ENCODE results near the gene SERPINA7.
"Not testable (repeated sequence)": the region's sequence is repeated elsewhere in the genome, so short reads cannot be mapped to it uniquely, and the experiment has no call there.

The SERPINA7 gene

GRCh38 chrX:106009145-106009544 is 29.4 kb downstream of the SERPINA7 start:
- no peak overlapping the region for H2AFZ ChIP-seq (ENCODE audit: low read length)
- no peaks in the 10 kb centered on the region for H4K20me1 ChIP-seq (ENCODE audit: insufficient read depth, low read length, poor library complexity, severe bottlenecking)
- no peak overlapping the region for H3K9ac ChIP-seq (ENCODE audit: low read depth, low read length, poor library complexity, severe bottlenecking)
- H3K27me3 ChIP-seq (ENCODE audit: insufficient read depth, low read length, poor library complexity, severe bottlenecking), result no peaks in the 10 kb centered on the region
- no peak for TF ChIP-seq EZH2phosphoT487 (IDR thresholded peaks at IDR 0.05; ENCODE audit: borderline replicate concordance)
- no peak for TF ChIP-seq CTCF (conservative IDR thresholded peaks at IDR 0.05; ENCODE audit: low read length)
- no peaks in the 10 kb centered on the region for H3K4me1 ChIP-seq (ENCODE audit: insufficient read depth, low read length, poor library complexity, severe bottlenecking)
- H3K79me2 ChIP-seq (ENCODE audit: insufficient read depth, low read length), result no peaks in the 10 kb centered on the region
- H3K4me3 ChIP-seq (ENCODE audit: low read length, poor library complexity, severe bottlenecking), result no peak overlapping the region
- H3K9me3 ChIP-seq (ENCODE audit: insufficient read depth, low read depth, low read length), result no peaks in the 10 kb centered on the region
- H3K4me2 ChIP-seq (ENCODE audit: low read depth, low read length, poor library complexity, severe bottlenecking), result no peak overlapping the region
- no peaks in the 10 kb centered on the region for H3K9me2 ChIP-seq (replicated peaks; ENCODE audit: low read depth, low read length)
- H3F3A ChIP-seq (ENCODE audit: low read depth), result no peaks in the 10 kb centered on the region
- H3K36me3 ChIP-seq (ENCODE audit: insufficient read depth, low read length), result no peaks in the 10 kb centered on the region

- Histone ChIP-seq H3K4me2 (ENCODE audit: low read depth, low read length, poor library complexity, severe bottlenecking) (no peak overlapping the region), H3K27me3 (ENCODE audit: insufficient read depth, low read length, poor library complexity, severe bottlenecking) (no peaks in the 10 kb centered on the region), H3K79me2 (ENCODE audit: insufficient read depth, low read length) (no peaks in the 10 kb centered on the region), H3K4me3 (ENCODE audit: low read length, poor library complexity, severe bottlenecking) (no peak overlapping the region), H4K20me1 (ENCODE audit: insufficient read depth, low read length, poor library complexity, severe bottlenecking) (no peaks in the 10 kb centered on the region), H3F3A (ENCODE audit: low read depth) (no peaks in the 10 kb centered on the region), H3K9me3 (ENCODE audit: insufficient read depth, low read depth, low read length) (no peaks in the 10 kb centered on the region), H3K4me1 (ENCODE audit: insufficient read depth, low read length, poor library complexity, severe bottlenecking) (no peaks in the 10 kb centered on the region), H2AFZ (ENCODE audit: low read length) (no peak overlapping the region), H3K9ac (ENCODE audit: low read depth, low read length, poor library complexity, severe bottlenecking) (no peak overlapping the region), H3K9me2 (replicated peaks; ENCODE audit: low read depth, low read length) (no peaks in the 10 kb centered on the region), H3K36me3 (ENCODE audit: insufficient read depth, low read length) (no peaks in the 10 kb centered on the region)
- no peak for TF ChIP-seq CTCF (conservative IDR thresholded peaks at IDR 0.05; ENCODE audit: low read length)
- TF ChIP-seq EZH2phosphoT487 (IDR thresholded peaks at IDR 0.05; ENCODE audit: borderline replicate concordance), result no peak
Measured at GRCh38 chrX:106007815-106008214, 30.7 kb downstream of the SERPINA7 start.

GRCh38 chrX:106005684-106006083 is 32.8 kb downstream of the SERPINA7 start:
- Histone ChIP-seq H3K4me1 (ENCODE audit: insufficient read depth, low read length, poor library complexity, severe bottlenecking) (no peaks in the 10 kb centered on the region), H3K4me3 (ENCODE audit: low read length, poor library complexity, severe bottlenecking) (no peak overlapping the region), H3K27me3 (ENCODE audit: insufficient read depth, low read length, poor library complexity, severe bottlenecking) (no peaks in the 10 kb centered on the region), H4K20me1 (ENCODE audit: insufficient read depth, low read length, poor library complexity, severe bottlenecking) (no peaks in the 10 kb centered on the region), H3K36me3 (ENCODE audit: insufficient read depth, low read length) (no peaks in the 10 kb centered on the region), H3K9ac (ENCODE audit: low read depth, low read length, poor library complexity, severe bottlenecking) (no peak overlapping the region), H3K9me2 (replicated peaks; ENCODE audit: low read depth, low read length) (no peaks in the 10 kb centered on the region), H3K9me3 (ENCODE audit: insufficient read depth, low read depth, low read length) (no peaks in the 10 kb centered on the region), H3K4me2 (ENCODE audit: low read depth, low read length, poor library complexity, severe bottlenecking) (no peak overlapping the region), H3K79me2 (ENCODE audit: insufficient read depth, low read length) (no peaks in the 10 kb centered on the region), H3F3A (ENCODE audit: low read depth) (no peaks in the 10 kb centered on the region), H2AFZ (ENCODE audit: low read length) (no peak overlapping the region)
- TF ChIP-seq CTCF (conservative IDR thresholded peaks at IDR 0.05; ENCODE audit: low read length) (no peak), EZH2phosphoT487 (IDR thresholded peaks at IDR 0.05; ENCODE audit: borderline replicate concordance) (no peak)

- not testable (repeated sequence) for H3K9ac ChIP-seq (ENCODE audit: low read depth, low read length, poor library complexity, severe bottlenecking); H3K9me2 ChIP-seq (replicated peaks; ENCODE audit: low read depth, low read length); H3K4me1 ChIP-seq (ENCODE audit: insufficient read depth, low read length, poor library complexity, severe bottlenecking); H3K9me3 ChIP-seq (ENCODE audit: insufficient read depth, low read depth, low read length); H3K4me2 ChIP-seq (ENCODE audit: low read depth, low read length, poor library complexity, severe bottlenecking); H3K4me3 ChIP-seq (ENCODE audit: low read length, poor library complexity, severe bottlenecking); H3F3A ChIP-seq (ENCODE audit: low read depth); H2AFZ ChIP-seq (ENCODE audit: low read length); H3K27me3 ChIP-seq (ENCODE audit: insufficient read depth, low read length, poor library complexity, severe bottlenecking); H4K20me1 ChIP-seq (ENCODE audit: insufficient read depth, low read length, poor library complexity, severe bottlenecking); H3K36me3 ChIP-seq (ENCODE audit: insufficient read depth, low read length); H3K79me2 ChIP-seq (ENCODE audit: insufficient read depth, low read length)
Measured at GRCh38 chrX:106000609-106001008, 37.9 kb downstream of the SERPINA7 start.
